ENCODE measurements around the gene OXGR1.
"Not testable (repeated sequence)": the region's sequence is repeated elsewhere in the genome, so short reads cannot be mapped to it uniquely, and the experiment has no call there.

OXGR1 gene

DNA sequence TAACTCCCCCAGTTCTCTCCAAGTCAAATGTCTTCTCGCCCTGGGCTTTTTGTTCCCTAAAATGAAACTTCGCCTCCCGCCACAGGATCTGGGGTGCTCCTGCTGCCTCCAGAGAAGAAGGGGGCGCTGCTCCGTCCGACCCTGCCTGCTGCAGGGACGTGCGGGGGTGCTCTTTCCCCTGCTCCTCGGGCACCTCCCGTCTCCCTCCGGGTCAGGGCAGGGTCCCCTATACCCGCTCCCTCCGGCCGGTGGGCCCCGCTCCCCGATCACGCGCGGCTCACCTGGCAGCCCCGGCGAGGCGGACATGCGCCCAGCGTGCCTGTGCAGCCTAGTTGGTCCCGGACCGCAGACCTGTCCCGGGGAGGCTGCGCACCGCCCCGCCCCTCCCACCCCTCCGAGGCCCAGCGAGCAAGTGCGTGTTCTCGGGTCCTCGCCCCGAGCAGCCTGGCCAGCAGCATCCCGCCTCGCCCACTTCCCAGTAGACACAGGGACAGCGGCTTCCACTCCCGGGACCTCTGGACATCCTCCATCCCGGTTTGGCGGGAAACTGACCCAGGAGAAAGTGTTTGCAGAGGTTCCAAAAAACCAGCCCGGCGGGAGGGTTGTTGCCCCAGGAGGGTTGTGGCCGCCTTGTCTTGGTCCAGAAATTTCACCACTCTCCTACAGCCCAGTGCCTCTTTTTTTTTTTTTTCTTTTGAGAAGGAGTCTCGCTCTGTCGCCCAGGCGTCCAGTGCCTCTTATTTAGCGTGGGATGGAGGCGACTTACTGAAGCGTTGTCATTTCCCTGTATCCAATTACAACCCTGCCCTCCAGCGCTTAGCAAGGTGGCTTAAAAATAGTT is at the start of gene OXGR1:
TSS of gene OXGR1 (minus strand) at position 460 of the 841 bp plus-strand sequence. CDS start 6,717 bp downstream, outside the sequence.
- no peak for DNase-seq

DNA sequence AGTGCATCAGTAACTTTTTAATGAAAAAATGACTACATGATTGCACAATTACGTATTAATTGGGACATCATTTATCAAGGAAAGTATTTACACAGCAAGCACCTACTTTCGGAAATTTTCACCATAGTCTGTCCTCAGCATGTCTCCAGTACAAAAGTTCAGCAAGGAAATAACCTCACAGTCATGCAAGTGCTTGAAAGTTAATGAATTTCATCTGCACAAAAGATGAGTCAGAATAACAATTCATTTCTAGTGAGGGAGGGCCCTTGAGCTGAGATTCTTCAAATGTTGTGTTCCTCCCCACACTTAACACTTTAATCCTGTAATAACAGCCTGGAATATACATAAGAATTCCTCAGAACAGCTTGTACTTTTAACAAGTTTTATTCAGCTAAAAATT is 49.0 kb upstream of the OXGR1 start:
- no peak for DNase-seq

DNA sequence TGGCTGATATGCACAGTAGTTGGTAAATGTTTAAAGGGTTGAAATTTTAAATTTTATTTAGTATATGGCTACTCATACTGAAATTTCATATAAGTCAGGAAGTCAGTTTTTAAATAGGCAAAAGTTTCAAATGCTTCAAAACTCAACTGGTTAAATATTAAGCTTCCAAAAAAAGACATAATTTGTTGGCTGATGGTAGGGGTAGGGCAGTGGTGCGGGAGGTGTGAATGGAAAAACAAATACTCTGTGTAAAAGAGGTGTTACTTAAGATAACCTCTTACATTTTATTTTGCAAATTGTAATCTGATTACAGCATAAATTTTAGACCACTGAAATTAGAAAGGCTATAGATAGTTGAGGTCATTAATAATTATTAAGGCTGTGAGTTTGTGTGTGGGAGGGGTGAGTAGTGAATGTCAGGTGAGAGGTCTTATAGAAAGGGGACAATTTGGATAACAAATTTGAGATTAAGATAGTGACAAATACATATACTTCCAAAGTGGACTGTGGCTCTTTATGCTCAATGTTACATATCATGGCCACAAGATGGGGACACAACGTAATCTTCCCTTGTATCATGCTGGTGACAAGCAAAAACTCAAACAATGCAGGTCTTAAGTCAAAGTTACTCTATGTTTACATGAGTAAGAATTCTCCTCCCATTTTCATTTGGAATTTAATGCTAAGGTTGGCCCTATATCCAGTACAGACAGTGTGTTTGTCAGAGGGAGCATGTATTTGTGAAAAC is 36.6 kb upstream of the OXGR1 start:
- DNase-seq = no peak

DNA sequence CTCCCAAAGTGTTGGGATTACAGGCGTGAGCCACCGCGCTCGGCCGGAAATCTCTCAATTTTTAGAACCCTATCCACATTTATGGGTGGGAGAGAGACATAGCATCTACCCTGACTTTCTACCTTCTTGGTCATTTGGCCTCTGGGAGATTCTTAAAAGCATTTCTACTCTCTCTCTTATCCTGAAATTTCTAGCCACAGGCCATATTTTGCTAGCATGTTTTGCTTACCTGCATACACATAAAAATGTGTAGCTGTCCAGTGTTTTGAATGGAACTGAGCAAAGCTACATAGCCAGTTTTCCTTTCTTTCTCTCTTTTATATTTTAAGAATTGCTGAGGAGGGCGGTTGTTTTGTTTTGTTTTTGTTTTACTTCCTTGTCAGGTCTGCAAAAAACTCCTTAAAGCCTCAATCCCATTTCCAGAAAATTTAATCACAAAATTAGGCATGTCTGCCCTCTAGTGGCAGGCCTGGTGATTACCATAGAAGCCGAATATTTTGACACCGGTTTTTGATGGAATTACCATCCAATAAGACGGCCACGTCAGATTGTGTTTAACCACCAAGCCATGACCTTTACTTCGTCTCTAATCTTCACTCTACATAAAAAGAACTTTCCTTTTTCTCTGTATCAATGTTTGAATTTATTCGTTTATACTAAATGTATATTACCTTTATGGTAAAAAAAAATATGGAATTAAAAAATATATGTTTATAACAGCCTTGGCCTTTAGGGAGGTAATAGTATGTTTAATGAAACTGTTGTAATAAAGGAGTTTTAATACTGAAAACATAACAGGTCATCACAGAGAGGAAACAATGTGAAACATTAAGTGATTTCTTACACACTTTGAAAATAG is 34.4 kb upstream of the OXGR1 start:
- no peak for DNase-seq

DNA sequence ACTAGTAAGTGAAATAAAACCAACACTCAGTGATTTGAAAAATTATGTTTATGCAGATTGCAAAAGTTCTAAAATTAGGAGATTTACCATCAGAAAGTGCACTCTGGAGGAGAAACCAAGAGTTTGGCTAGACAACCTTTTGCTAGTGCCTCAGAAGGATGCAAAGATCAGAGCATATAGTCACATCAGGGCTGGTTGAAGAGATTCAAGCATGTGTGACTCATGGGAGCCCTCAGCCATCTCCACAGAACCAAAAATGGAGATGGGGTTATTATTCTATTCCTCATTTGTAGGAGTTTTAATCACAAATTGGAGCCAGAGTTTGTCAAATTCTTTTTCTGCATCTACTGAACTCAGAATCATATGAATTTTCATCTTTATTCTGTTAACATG is 32.9 kb upstream of the OXGR1 start:
- DNase-seq = no peak

DNA sequence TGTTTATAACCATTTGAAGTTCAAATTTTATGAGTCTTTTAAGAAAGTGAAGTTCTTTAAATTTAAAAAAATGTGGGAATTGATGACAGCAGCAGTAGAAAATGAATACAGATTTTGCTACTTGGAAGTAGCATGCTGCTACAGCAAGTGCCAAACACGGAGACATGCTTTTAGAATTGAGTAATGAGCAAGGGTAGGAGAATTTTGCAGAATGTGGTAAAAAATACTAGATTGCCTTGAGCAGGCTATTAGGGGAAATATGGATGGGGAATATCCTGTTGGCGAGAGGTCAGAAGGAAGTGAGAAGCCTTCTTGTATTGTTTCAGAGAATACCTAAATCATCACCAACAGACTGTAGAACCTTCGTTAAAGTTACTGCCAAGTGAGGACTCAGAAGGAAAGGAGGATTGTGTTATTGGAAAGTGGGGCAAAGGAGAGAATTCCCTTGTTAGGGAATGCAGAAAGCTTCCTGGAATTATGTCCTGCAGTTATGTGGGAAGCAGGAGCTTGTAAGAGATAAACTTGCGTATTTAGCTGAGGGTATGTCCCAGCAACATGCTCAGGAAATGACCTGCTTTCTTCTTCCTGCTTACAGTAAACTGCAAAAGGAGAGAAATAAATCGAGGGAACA is 32.4 kb upstream of the OXGR1 start:
- DNase-seq = no peak

DNA sequence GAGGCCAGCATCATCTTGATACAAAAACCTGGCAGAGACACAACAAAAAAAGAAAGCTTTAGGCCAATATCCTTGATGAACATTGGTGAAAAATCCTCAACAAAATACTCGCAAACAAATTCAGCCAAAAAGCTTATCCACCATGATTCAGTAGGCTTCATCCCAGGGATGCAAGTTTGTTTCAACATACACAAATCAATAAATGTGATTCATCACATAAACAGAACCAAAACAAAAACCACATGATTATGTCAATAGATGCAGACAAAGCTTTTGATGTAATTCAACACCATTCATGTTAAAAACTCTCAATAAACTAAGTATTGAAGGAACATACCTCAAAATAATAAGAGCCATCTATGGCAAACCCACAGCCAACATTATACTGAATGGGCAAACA is 29.5 kb upstream of the OXGR1 start:
- DNase-seq = not testable (repeated sequence)

DNA sequence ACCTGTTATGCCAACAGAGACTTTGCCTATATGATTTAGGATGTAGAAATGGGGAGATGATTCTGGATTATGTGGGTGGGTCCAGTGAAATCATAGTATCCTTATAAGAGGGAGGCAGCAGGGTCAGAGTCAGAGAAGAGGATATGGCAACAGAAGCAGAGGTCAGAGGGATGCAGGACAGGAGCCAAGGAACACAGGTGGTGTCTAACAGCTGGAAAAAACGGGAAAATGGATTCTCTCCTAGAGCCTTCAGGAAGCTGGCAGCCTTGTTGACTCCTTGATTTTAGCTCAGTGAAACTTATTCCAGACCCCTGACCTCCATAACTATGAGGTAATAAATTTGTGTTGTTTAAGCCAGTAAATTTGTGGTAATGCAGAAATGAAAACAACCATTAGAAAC is 28.8 kb upstream of the OXGR1 start:
- DNase-seq = no peak

DNA sequence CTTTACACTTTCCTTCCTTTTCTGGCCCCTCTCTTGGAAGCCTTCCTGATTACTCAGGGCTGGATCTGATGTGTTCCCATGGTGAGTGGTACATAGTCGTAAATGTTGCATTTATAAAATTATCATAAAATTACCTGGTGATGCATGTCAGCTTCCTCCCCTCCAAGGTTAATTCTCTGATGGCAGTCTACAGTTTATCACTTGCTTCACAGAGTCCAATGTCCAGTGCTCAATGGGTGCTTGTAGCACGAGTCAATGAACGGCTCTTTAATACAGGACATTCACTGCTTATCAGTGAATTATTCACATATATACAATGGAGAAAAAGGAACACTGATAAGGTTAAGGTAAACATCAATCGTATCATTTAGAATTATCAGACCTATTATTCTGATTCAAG is 27.0 kb upstream of the OXGR1 start:
- no peak for DNase-seq

DNA sequence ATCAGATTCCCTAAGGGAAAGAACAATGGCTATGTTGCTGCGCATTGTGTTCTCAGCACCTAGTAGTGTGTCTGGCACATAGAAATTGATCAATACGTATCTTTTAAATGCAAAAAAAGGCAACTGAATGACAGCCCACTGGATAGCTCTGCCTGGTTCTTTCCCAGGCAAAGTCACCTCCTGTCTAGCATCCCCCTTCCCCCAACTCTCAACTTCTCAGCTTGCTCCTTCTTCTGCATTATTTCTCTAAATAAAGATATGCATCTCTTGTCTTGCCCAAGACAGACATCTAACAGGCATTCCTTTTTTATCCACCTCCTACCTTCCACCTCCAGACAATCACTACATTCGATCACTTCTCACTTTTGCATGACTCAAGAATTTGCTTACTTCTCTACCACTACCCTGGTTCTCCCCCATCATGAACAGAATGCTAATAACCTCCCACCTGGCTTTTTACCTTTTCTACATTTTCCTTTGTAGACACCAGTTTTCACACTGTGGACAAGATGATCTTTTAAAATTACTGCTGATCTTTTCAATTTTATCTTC is 26.5 kb upstream of the OXGR1 start:
- DNase-seq = no peak

DNA sequence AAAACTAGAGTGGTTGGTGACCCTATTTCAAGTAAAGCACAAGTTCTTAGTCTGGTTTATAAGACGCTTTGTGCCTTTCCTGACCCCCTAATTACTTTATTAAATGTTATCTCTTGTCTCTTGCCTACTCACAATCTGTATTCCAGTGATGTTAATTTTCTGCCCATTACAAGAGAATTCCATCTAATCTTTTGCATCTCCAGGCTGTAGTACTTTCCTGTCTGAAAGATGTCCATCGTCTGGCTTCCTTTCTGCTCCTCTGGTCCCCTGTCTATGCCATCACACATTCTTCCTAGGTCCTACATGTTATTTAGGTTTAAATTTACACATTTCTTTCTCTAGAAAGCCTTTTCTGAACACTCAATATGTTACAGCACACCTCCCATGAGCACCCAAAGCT is 25.9 kb upstream of the OXGR1 start:
- DNase-seq = no peak

DNA sequence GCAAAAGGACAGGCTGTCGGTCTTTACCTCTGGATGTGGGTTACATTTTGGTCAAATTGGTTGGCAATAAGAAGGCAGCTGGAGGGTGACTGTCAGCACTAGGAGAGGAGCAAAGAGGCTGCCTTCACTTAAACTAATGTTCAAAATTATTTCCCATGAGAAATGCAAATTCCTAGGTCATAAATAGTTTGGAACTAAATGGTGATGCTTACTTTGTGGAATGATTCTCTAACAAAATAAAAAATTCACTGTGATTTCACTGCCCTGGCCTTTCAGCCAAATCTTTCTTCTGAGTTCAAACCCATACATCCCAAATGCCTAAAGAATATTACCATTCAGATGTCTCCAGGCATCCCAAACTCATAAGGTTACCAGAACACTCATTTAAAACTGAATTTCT is 25.0 kb upstream of the OXGR1 start:
- DNase-seq = no peak

DNA sequence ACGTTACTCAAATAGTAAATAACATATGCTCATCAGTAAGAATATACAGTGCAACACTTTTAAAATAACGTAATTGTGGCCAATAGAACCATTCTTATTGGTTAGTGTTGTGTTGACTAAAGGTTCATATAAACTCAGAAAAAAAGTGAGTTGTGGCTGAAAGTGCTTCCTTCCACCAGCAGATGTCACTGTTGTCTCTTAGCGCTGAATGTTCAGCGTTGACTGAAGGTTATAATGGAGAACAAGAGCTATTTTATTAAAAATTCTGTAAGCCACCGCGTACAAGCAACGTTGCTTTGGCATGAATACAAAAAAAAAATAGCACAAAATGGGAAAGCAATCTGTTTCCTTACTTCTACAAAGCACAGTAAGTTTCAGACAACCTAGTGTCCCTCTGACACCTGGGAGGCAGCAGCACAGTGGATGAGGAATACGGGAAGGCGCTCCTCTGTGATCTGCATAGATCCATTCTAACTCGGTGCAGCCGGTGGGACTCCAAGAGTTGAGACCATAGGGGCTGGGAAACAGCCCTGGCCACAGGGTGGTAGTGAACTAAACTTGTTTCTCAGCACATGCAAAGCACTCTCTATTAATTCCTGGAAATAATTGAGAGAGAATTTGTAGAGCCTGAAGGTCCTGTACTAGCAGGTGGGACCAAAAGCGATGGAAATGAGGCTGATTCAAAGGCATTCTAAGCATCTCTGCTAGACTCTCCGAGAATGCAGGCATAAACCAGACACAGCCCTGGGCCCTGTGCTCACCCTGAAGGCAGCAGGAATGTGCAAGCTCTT is 23.9 kb upstream of the OXGR1 start:
- no peak for DNase-seq

DNA sequence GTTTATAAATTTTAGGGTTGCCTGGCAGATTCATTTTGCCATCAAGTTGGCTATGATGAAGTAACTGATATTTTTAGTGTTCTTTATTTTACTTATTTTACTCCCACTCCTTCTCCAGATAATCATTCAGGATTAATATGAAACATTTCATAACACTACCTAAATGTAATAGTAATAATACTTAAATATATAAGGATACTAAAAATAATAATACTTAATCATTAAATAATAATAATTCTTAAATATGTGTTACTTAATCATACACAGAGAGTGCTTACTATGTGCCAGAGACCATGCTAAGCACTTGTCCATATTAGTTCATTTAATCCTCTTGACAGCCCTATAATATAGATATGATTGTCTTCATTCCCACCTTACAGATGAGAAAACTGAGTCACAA is 23.0 kb upstream of the OXGR1 start:
- no peak for DNase-seq

DNA sequence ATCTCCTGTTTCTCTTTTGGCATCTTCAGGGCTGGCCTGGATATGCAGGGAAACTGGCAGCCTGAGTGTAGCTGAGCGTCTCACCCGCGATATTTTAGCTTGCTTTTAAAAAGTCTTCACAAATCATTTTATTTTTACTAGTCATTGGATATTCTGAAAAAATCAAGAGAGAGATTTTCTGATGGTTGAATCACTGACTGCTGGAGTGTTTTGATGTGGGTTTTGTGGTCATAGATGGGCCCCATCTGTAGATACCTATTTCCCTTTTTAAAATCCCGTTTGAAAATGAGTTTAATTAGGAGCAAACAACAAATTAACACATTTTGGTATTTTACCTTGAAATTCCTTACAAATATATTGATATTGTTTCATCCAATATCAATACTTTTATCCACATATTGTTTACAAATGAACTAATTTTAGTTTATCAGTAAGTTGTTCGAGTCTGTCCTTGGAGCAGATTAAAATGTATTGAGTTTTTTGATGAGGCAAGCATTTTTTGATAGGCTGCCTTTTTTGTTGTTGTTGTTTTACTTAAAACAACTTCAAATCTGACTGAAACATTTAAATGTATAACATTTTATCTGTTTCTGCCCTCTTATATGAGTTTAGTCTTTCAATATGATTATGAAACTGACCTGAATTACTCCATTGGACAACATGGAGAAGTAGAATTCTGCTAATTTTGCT is 21.5 kb upstream of the OXGR1 start:
- DNase-seq = no peak

DNA sequence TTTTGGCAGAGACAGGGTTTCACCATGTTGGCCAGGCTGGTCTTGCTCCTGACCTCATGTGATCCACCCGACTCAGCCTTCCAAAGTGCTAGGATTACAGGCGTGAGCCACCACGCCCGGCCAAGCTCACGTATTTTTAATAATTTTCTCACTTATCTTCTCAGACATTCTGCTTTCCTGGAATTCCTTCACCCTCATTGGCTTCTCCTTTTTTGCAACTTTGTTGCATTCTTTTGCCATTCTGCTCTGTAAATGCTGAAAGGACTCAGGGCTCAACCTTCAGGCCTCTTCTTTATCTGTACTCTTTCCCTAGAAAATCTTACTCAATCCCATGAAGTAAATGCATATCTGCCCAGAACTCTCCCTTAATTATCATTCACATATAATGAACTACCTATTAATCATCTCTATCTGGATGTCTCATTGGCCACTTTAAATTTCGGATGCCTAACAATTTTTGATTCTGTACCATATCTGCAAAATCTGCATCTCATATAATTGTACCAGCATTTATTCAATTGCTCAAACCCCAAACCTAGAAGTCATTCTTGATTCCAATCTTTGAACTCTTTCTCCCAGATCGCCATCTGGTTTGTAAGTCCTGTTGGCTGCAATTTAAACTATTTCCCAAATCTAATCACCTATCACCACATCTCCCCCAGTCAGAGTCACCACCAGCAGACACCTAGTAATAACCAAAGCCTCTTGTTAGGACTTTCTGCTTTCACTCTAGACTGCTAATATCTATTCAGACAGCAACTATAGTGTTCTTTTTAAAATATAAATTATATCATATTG is 18.2 kb upstream of the OXGR1 start:
- DNase-seq = no peak

DNA sequence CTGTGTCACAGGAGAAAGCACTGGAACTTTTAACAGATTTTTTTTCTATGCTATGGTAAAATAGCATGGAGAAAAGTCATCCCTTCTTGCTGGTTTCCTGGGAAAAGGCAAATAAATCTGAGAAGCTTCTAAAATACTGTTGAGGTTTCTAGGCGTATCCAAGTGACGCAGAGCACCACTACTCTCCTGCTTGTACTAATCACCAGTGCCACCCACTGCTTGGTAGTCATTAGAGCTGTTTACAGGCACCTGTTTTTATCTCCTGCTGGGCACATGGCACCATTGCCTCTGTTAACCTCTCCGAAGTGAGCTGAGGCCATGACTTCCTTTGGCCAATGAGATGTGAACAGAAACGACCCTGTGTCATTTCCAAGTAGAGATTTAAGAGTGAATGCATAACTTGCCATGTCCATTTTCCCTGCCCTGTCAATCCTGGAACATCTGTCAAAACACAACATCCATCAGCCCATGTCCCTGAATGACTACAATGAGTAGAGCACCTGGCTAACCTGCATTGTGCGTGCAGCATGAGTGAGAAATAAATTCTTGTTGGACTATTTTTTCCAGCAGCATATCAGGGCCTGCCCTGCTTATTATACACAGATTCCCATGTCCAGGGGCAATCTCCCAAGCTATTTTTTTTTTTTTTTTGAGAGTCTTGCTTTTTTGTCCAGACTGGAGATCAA is 17.3 kb upstream of the OXGR1 start:
- no peak for DNase-seq

DNA sequence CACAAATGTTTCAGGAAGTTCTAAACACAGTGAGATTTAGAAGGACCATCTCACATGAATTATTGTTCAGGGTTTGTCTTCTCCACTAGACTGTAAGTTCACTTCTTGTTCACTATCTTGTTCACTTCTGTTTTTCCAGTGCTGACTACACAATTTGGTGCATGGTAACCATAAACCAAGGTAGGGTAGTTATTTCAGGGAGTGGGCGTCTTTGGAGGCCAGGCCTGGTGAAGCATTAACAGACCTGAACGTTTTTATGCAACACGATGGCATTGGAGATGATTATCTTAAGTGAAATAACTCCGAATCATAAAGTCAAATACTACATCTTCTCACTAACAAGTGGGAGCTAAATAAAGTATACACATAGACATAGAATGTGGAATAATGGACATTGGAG is 14.4 kb upstream of the OXGR1 start:
- no peak for DNase-seq

DNA sequence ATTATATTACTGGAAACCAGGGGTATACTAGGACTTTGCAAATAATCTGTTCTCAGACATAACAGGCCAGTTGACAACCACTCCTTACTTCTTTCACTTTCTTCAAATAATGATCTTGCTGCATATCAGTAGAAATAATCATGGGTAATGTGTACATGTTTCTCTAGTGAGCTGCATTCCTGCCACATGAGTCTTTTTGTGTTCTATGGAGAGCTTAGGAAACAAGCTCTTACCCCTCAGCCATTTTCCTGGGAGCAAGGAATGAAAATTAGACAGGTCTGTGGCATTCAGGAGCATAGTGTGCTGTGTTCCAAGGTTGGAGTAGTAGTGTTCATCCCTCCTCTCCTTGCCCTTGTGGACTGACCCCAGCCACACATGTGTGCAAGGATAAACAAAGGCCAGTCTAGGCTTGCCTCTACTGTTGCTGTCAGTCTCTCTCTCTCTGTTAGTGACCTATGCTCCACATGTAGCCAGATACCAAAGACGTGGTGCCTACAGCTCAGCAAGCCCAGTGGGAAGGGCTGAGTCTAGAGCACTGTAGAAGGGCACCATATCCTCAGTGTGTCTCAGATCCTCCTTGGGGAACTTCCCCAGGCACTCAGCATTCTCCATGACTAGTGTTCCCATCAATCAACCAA is 11.5 kb upstream of the OXGR1 start:
- no peak for DNase-seq
